Prostate gland (tissue), 2 donors: Measurements from ENCODE around the gene BMX. TPM values are rescaled to one million over a fixed set of nuclear protein-coding genes. Genes with fewer than 3 reads are reported as not detected.

Experiments
- DNase-seq: peaks from one replicate; pipeline ENCODE4 v3.0.0-alpha.2; 2019; ENCODE audit warnings: low spot score
- H3K27ac ChIP-seq, 2 donors: fragments of 200-600 bp; sonication (generic); 2 replicates each; pipeline ENCODE4 v1.5.1; 2017 to 2019
- H3K27me3 ChIP-seq: fragments of 200-600 bp; sonication (generic); replicated peaks from 2 replicates; pipeline ENCODE4 v1.5.1; 2019; ENCODE audit not compliant: insufficient read depth
- H3K36me3 ChIP-seq, 2 donors: fragments of 200-600 bp; sonication (generic); 1 replicate in 1 of 2; 2 replicates in 1 of 2; pipeline versions ENCODE4 v1.5.1 to v1.8.1; 2017 to 2019
- H3K4me1 ChIP-seq: fragments of 200-600 bp; sonication (generic); replicated peaks from 2 replicates; pipeline ENCODE4 v1.5.1; 2019
- H3K4me3 ChIP-seq, 2 donors: fragments of 200-600 bp; sonication (generic); 2 replicates each; pipeline ENCODE4 v1.5.1; 2017 to 2019
- H3K9me3 ChIP-seq: fragments of 200-600 bp; sonication (generic); 2 replicates; pipeline ENCODE4 v1.5.1; 2017
- POLR2A ChIP-seq: fragments of 450-650 bp; IDR thresholded peaks from one replicate; pipeline ENCODE4 v1.6.1; 2016; ENCODE audit warnings: antibody characterized with exemption, mild to moderate bottlenecking
- POLR2AphosphoS5 ChIP-seq: sonication (generic); formaldehyde crosslinking; IDR thresholded peaks from one replicate; pipeline ENCODE4 v1.6.1; 2017; ENCODE audit warnings: antibody characterized with exemption
- WGBS: methylation state at CpG from one replicate; pipeline ENCODE4 v1.1.5; 2018; 5-methylcytosine and 5-hydroxymethylcytosine counted together
- intact Hi-C: fragments of 100-400 bp; cut with DNase I; formaldehyde crosslinking; loops from one replicate; pipeline ENCODE4 v1.14.2; 2022
- total RNA-seq, 2 donors: library from RNA; depleted of rRNA; stranded (reverse); fragments of >200 nt; gene quantifications; one replicate each; pipeline ENCODE4 v1.1.0, GENCODE V29; 2016
- TF ChIP-seq, protein P1 (sequence below), 4 experiments: fragments of 200-600 bp in 2 of 4; fragments of 450-650 bp in 2 of 4; sonication (generic) in 2 of 4; IDR thresholded peaks; 1 replicate in 3 of 4; 2 replicates in 1 of 4; pipeline ENCODE4 v1.5.1; 2016 to 2019; ENCODE audit warnings: antibody characterized with exemption in 4 of 4, mild to moderate bottlenecking in 2 of 4, moderate library complexity in 2 of 4

Gene BMX
- total RNA-seq, 2 donors from 2014 or later = 0.14 to 1.2 TPM

DNA sequence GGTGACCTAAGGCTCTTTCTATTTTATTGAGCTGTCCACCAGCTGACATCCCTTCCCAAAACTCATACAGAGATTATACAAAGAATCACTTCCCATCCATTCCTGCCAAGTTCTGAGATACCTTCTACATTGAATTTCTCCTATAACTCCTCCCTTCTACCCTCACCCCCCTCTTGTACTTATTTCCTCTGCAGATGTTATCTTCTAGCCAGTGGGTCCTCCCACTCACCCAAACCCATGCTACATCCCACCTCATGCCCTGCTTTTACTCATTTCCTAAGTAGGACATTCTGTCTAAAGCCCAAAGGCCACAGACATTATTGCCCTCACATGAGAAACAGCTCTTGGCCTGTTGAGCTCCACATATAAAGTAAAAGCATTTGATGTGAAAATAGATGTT, 28.6 kb downstream of the BMX start:
- TF ChIP-seq POLR2A (no peak), POLR2AphosphoS5 (no peak)
- TF ChIP-seq, protein P1, sequence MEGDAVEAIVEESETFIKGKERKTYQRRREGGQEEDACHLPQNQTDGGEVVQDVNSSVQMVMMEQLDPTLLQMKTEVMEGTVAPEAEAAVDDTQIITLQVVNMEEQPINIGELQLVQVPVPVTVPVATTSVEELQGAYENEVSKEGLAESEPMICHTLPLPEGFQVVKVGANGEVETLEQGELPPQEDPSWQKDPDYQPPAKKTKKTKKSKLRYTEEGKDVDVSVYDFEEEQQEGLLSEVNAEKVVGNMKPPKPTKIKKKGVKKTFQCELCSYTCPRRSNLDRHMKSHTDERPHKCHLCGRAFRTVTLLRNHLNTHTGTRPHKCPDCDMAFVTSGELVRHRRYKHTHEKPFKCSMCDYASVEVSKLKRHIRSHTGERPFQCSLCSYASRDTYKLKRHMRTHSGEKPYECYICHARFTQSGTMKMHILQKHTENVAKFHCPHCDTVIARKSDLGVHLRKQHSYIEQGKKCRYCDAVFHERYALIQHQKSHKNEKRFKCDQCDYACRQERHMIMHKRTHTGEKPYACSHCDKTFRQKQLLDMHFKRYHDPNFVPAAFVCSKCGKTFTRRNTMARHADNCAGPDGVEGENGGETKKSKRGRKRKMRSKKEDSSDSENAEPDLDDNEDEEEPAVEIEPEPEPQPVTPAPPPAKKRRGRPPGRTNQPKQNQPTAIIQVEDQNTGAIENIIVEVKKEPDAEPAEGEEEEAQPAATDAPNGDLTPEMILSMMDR (IDR thresholded peaks at IDR 0.05) = no peak
- no peaks in the 10 kb centered on the region for H3K27me3 ChIP-seq
- H3K9me3 ChIP-seq = no peaks in the 10 kb centered on the region
- DNase-seq = no peak
- H3K4me1 ChIP-seq = no peaks in the 10 kb centered on the region
- intact Hi-C loops = no loop called here
- H3K4me3 ChIP-seq = no peak overlapping the region
- H3K27ac ChIP-seq = no peak overlapping the region
- no peaks in the 10 kb centered on the region for H3K36me3 ChIP-seq

DNA sequence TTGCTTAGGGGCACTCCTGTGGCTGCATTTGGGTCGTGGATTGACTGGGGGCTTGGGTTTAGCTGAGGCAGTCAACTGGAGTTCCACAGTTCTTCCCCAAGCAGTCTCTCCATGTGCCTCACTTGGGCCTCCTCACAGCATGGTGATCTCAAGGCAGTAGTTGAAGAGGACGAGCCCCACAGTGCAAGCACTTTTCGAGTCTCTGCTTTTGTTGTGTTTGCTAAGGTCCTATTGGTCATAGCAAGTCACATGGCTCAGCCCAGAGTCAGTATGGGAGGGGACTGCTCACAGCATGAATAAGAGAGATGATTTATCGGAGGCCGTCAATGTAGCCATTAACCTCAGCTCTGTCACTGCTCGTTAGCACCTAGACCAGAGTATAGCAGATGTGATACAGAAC, 29.7 kb downstream of the BMX start:
- 90% methylated on average over 4 of the region's 6 CpGs for WGBS
- Histone ChIP-seq H3K4me1 (no peaks in the 10 kb centered on the region), H3K4me3 (no peak overlapping the region), H3K9me3 (no peaks in the 10 kb centered on the region), H3K27me3 (no peaks in the 10 kb centered on the region), H3K27ac (no peak overlapping the region), H3K36me3 (no peaks in the 10 kb centered on the region)
- TF ChIP-seq, protein P1 (IDR thresholded peaks at IDR 0.05) = no peak
- TF ChIP-seq POLR2A (no peak), POLR2AphosphoS5 (no peak)
- intact Hi-C loops = no loop called here
- DNase-seq = no peak

DNA sequence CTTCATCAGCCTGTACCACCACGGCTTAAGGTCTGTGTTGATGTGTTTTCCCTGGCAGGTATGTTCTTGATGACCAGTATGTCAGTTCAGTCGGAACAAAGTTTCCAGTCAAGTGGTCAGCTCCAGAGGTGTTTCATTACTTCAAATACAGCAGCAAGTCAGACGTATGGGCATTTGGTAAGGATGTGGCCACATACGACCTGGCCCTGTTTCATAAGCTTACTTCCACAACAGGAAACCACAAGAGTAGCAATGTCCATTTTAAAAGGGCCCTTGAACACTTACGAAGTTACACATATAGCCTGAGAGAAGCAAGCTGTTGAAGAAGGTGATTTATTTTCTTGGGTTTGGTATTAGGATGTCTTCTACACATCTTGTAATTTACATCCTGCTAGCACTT, 46.1 kb downstream of the BMX start:
- H3K27ac ChIP-seq = no peak overlapping the region
- intact Hi-C loops = no loop called here
- no peaks in the 10 kb centered on the region for H3K36me3 ChIP-seq
- H3K4me3 ChIP-seq = no peak overlapping the region
- no peak for DNase-seq
- no peaks in the 10 kb centered on the region for H3K9me3 ChIP-seq
- no peaks in the 10 kb centered on the region for H3K27me3 ChIP-seq
- H3K4me1 ChIP-seq = no peaks in the 10 kb centered on the region
- 79% methylated on average over 4 of the region's 5 CpGs for WGBS
- TF ChIP-seq POLR2A = no peak
- TF ChIP-seq POLR2AphosphoS5 = no peak
- TF ChIP-seq, protein P1 (IDR thresholded peaks at IDR 0.05) = no peak

DNA sequence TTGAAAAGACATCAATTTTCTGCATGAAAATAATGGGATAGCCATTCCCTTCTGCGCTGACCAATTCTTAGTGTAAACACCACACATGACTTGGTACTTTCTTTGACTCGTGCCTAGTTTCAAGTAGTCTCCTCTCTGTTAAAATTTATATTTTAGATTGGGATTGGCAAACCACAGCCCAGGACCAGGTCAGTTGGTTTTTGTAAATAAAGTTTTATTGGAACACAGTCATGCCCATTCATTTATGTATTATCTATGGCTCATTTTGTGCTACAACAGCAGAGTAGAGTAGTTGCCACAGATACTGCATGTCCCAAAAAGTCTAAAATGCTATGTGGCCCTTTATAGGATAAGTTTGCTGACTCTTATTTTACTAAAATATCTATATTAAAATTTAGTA, 46.7 kb downstream of the BMX start:
- Histone ChIP-seq H3K27ac (no peak overlapping the region), H3K36me3 (no peaks in the 10 kb centered on the region), H3K4me3 (no peak overlapping the region), H3K27me3 (no peaks in the 10 kb centered on the region), H3K4me1 (no peaks in the 10 kb centered on the region), H3K9me3 (no peaks in the 10 kb centered on the region)
- DNase-seq = no peak
- WGBS = 94% methylated on average over 2 of the region's 2 CpGs
- intact Hi-C loops = no loop called here
- TF ChIP-seq POLR2A = no peak
- no peak for TF ChIP-seq POLR2AphosphoS5
- TF ChIP-seq, protein P1 (IDR thresholded peaks at IDR 0.05) = no peak

DNA sequence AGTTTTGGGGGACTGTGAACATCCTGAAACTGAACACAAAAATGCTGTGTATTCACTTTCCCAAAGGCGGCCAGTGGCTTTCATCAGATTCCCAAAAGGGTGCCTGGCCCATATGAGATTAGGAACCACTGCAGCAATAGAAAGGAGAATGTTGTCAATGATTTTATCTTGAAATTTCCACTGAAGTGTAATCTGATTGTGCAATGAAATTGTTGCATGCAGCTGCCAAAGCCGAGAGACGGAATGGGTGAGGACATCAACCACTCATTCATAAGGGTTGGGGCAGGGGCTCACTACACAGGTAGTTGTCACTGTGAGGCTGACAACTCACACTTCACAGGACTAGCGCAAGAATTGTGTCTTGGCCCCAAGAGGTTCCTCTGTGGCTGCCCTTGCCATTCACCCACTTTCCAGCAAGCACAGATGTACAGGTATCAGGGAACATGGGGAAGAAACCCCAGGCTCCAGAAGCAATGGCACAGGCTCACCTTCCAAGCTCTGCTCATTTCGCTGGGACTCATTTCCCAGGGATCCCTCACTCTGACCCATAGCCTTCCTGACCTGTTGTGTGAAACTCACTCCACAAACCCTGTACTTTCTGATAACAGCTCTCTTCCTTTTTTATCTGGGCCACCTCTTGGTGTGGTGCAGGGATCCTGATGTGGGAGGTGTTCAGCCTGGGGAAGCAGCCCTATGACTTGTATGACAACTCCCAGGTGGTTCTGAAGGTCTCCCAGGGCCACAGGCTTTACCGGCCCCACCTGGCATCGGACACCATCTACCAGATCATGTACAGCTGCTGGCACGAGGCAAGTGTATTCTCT, 48.8 kb downstream of the BMX start:
- TF ChIP-seq POLR2A (no peak), POLR2AphosphoS5 (no peak)
- TF ChIP-seq, protein P1 (IDR thresholded peaks at IDR 0.05) = no peak
- H3K27ac ChIP-seq = no peak overlapping the region
- WGBS = 88% methylated on average over 4 of the region's 8 CpGs
- no peaks in the 10 kb centered on the region for H3K36me3 ChIP-seq
- DNase-seq = no peak
- H3K9me3 ChIP-seq = no peaks in the 10 kb centered on the region
- no peaks in the 10 kb centered on the region for H3K4me1 ChIP-seq
- H3K4me3 ChIP-seq = no peak overlapping the region
- intact Hi-C loops = no loop called here
- no peaks in the 10 kb centered on the region for H3K27me3 ChIP-seq
